ENCODE measurements around the gene PCDH1. TPM values are rescaled to one million over a fixed set of nuclear protein-coding genes. Genes with fewer than 3 reads are reported as not detected.

PCDH1 gene
- total RNA-seq, 2 experiments from 2014 or later: not detected

DNA sequence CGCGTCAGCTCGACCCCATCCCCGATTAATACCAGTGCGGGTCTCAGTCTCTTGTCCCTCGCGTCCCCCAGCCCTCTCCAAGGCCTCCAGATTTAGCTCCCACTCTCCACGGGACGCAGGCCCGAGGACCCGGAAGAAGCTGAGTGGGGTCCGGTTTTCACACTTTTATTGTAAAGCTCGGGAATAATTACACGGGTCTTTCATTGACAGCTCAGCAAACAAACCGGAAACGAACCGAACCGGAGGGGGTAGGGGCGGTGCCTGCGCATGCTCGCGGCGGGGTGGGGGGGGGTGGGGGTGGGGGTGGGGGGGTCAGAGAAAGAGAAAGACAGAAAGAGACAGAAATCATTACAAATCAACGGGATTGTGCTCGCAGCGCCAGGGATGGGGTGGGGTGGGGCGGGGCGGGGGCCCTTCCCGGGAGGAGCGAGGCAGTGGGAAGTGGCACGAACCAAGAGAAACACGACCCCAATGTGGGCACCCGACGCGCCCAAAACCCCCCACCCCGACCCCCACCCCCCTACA, 27.9 kb downstream of the PCDH1 start:
- Mint-ChIP-seq H3K4me3 (peak overlapping the region; percentile 84), H3K27ac (peak overlapping the region; percentile 90), H3K9me3 (ENCODE audit: insufficient read depth) (no peaks in the 10 kb centered on the region), H3K4me1 (ENCODE audit: low read depth) (peaks cover 20% of the 10 kb centered on the region), H3K36me3 (ENCODE audit: low read depth) (no peaks in the 10 kb centered on the region), H3K27me3 (ENCODE audit: low read depth) (peaks cover 2% of the 10 kb centered on the region)
- peak; percentile 42 for DNase-seq
- ChIA-PET POLR2A (interaction anchor here (0.6 to 2.1 kb wide), 5 partner anchors 19 to 199 kb away, joined by 3 to 6 read pairs (median 4); partner anchors contain the start of genes DELE1, FCHSD1 and RNF14), CTCF (interaction anchor here (0.8 to 1.7 kb wide), 6 partner anchors 9 to 158 kb away, joined by 3 to 7 read pairs (median 4); partner anchors contain the start of gene RNF14)
- ATAC-seq: no peak

DNA sequence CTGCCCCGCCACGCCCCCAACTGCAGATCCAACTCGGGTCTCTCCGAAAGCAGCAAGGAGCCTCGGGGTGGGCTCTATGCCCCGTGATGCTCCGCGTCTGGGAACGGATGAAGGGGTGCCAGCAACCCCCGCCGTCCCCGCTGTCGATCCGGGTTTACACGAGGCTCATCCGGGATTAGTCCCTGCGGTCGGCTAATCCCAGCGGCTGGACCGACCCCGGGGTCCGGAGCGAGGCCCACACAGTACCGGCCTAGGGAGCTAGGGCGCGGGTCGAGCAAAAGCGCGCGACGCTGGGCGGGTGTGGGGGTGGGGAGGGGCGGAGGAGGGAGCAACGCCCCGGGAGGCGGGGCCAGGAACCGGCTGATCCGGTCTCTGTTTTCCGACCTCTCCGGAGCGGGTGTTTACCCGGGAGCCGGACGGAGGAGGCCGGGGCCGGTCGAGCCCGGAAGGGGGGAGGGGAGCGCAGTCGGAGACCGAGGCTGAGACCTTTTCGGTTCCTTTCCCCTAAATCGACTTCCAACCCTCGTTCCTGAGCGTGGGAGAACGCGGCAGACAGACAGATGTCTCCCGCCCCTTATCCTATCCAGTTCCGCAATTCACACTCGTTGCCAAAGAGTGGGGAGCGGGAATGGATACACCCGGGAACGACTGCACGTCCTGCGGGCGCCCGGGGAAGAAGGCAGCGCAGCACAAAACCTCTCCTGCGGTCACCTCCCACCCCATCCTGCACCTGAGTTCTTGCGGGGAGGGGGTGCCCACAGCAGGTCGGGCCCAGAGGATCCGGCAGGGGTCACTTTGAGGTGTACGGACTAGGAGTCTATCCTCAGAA, 28.6 kb downstream of the PCDH1 start:
- CTCF ChIA-PET: interaction anchor here (0.8 to 1.7 kb wide), 6 partner anchors 9 to 158 kb away, joined by 3 to 7 read pairs (median 4); partner anchors contain the start of gene RNF14
- H3K36me3 Mint-ChIP-seq (ENCODE audit: low read depth): no peaks in the 10 kb centered on the region

DNA sequence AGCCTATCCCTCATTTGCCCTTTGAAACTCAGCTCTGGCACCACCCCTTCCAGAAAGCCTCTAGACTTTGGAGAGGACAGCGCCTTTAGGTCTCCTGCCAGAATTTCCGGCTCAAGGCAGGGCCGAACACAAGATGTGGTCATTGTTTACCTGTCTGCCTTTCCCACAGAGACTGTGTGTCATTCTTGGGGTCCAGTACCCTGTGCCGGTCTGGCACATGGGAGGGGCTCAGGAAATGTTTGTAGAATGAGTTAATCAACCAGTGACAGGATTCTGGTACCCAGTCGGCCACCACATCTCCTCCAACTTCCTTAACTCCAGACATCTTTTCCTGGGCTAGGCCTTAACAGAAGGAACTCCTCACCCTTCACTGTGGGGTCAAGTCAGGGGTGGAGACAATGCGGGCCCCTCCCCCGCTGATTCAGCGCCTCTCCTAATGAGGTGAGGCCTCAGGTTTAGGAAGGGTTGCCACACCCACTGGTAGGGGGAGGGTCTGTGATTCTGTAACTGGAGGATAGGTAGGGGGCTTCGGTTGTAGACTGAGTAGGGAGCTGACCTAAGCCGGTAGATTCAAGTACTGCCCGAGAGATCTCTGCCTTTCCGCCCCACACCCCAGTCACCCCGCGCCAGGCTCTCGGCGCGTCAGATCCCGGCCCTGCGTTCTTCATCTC, 29.3 kb downstream of the PCDH1 start:
- Mint-ChIP-seq H3K27me3 (ENCODE audit: low read depth) (peaks cover 4% of the 10 kb centered on the region), H3K36me3 (ENCODE audit: low read depth) (no peaks in the 10 kb centered on the region), H3K4me3 (peak overlapping the region; percentile 84), H3K27ac (peak overlapping the region; percentile 90), H3K4me1 (ENCODE audit: low read depth) (peaks cover 20% of the 10 kb centered on the region), H3K9me3 (ENCODE audit: insufficient read depth) (no peaks in the 10 kb centered on the region)
- ChIA-PET CTCF (interaction anchor here (1.7 kb wide), 2 partner anchors 30 to 112 kb away, joined by 7 read pairs; no protein-coding TSS in a partner anchor), POLR2A (interaction anchor here (1.0 to 2.1 kb wide), 4 partner anchors 11 to 166 kb away, joined by 3 to 6 read pairs (median 5); no protein-coding TSS in a partner anchor)
- DNase-seq: peak; percentile 62
- ATAC-seq: peak; percentile 17

More for the DNA sequence above, 28.6 kb downstream of the PCDH1 start:
- H3K4me3 Mint-ChIP-seq: peak overlapping the region; percentile 84
- peaks cover 2% of the 10 kb centered on the region for H3K27me3 Mint-ChIP-seq (ENCODE audit: low read depth)
- POLR2A ChIA-PET: interaction anchor here (0.7 to 2.1 kb wide), 7 partner anchors 10 to 199 kb away, joined by 3 to 6 read pairs (median 5); partner anchors contain the start of genes DELE1 and FCHSD1
- peak; percentile 82 for ATAC-seq
- no peaks in the 10 kb centered on the region for H3K9me3 Mint-ChIP-seq (ENCODE audit: insufficient read depth)
- DNase-seq: peak; percentile 80
- peaks cover 20% of the 10 kb centered on the region for H3K4me1 Mint-ChIP-seq (ENCODE audit: low read depth)
- H3K27ac Mint-ChIP-seq: peak overlapping the region; percentile 90

- ATAC-seq (no peak), DNase-seq (no peak)
- no peaks in the 10 kb centered on the region for H3K36me3 Mint-ChIP-seq (ENCODE audit: low read depth)
- peaks cover 20% of the 10 kb centered on the region for H3K4me1 Mint-ChIP-seq (ENCODE audit: low read depth)
- ChIA-PET POLR2A (no interaction called here), CTCF (interaction anchor here (0.8 to 2.9 kb wide), 6 partner anchors 33 to 154 kb away, joined by 3 to 13 read pairs (median 4); no protein-coding TSS in a partner anchor)
- peaks cover 4% of the 10 kb centered on the region for H3K27me3 Mint-ChIP-seq (ENCODE audit: low read depth)
- H3K9me3 Mint-ChIP-seq (ENCODE audit: insufficient read depth): no peaks in the 10 kb centered on the region
- no peak overlapping the region for H3K27ac Mint-ChIP-seq
- no peak overlapping the region for H3K4me3 Mint-ChIP-seq
Measured at GRCh38 chr5:141846031-141846430, 32.2 kb downstream of the PCDH1 start.

DNA sequence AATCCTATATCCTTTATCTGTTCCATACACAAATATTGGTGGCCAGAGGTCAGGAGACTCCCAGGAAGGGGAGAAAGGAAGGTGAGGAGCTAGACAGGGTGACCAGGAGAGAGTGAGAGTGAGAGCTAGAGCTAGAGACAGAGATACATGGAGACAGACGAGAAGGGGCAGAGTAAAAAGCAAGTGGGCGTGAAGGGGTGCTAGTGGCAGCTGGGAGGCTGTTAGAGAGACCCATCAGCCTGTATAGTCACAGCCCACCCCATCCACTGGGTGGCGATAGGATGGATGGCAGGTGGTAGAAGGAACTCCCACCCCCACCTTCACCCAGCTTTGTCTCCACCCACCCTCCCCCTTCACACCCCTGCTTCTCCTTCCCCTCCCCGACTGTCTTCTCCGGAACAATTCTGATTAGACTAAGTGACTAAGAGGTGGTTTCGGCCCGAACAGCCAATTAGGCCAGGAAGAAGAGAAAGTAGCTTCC, 32.8 kb downstream of the PCDH1 start:
- DNase-seq (peak; percentile 33), ATAC-seq (no peak)
- ChIA-PET CTCF (interaction anchor here (0.8 to 2.9 kb wide), 6 partner anchors 34 to 154 kb away, joined by 3 to 13 read pairs (median 4); no protein-coding TSS in a partner anchor), POLR2A (no interaction called here)
- Mint-ChIP-seq H3K4me3 (no peak overlapping the region), H3K27me3 (ENCODE audit: low read depth) (peaks cover 7% of the 10 kb centered on the region), H3K27ac (no peak overlapping the region), H3K36me3 (ENCODE audit: low read depth) (no peaks in the 10 kb centered on the region), H3K9me3 (ENCODE audit: insufficient read depth) (no peaks in the 10 kb centered on the region), H3K4me1 (ENCODE audit: low read depth) (peaks cover 20% of the 10 kb centered on the region)

DNA sequence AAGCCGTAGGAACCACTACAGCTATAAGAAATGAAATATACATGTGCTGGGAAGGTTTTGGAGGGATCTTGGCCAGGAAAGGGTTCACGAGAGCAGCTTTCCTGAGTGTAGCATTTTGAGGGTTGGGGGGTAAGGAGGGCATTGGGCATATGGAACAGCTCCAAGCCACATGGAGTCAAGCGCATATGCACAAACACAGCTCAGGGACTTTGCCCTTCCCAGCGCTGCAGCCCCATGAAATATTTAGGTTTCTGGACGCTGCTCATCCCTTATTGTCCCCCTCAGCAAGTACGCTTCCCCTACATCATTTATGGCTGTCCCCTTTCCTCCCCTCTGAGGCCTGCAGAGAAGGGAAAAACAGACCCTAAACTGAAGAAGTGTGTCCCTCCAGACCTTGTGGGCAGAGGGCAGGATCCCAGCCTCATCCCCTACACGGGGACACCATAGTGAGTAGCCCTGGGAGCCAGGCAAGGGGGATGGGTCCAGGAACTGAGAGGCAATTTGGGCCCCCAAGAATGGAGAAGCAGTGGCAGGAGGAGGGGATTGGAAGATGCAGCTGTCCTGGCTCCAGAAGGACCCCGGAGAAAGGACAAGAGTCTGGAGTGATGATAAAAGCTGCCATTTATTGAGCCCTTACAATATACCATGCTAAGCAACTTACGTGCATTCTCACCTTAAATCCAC, 33.7 kb downstream of the PCDH1 start:
- Mint-ChIP-seq H3K36me3 (ENCODE audit: low read depth) (no peaks in the 10 kb centered on the region), H3K4me1 (ENCODE audit: low read depth) (peaks cover 18% of the 10 kb centered on the region), H3K27me3 (ENCODE audit: low read depth) (peaks cover 8% of the 10 kb centered on the region), H3K4me3 (no peak overlapping the region), H3K27ac (no peak overlapping the region), H3K9me3 (ENCODE audit: insufficient read depth) (no peaks in the 10 kb centered on the region)
- ATAC-seq: no peak
- no peak for DNase-seq
- ChIA-PET CTCF (interaction anchor here (1.1 to 2.9 kb wide), 4 partner anchors 35 to 153 kb away, joined by 3 to 13 read pairs (median 4); no protein-coding TSS in a partner anchor), POLR2A (no interaction called here)

DNA sequence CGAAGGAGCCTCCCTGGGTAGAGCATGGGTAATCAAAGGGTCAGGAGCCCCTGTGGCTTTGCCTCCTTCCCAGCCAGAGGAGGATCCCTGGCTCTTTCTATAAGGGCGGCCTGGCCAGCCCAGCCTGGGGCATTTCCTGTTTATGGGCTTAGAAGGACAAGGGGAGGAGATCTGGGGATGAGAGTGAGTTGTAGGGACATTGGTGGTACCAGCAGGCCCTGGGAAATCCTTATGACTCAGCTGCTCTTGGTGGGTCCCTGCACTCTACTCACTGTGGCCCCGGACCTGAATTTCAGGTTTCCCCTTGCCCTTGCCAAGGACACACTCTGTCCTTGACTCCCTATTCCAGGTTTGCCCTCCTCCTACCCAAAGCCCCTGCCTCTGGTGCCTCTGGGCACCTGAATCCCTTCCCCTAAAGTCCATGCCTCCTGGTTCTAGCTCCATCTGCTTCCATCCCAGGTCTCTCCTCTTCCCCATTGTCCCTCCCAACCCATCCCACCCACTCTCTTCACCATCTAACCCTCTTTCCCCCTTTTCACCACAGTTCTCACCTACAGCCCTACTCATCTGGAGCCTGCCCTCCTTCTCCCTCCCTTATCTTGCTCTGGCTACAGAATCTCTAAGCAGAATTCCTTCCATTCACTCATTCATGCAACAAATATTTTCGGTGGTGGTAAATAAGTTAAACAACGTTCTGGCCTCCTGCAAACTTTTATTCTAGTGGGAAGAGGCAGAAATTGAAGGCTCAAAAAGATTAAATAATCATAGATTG, 34.9 kb downstream of the PCDH1 start:
- Mint-ChIP-seq H3K9me3 (ENCODE audit: insufficient read depth) (no peaks in the 10 kb centered on the region), H3K36me3 (ENCODE audit: low read depth) (no peaks in the 10 kb centered on the region), H3K4me1 (ENCODE audit: low read depth) (peaks cover 12% of the 10 kb centered on the region), H3K27ac (no peak overlapping the region), H3K4me3 (no peak overlapping the region), H3K27me3 (ENCODE audit: low read depth) (peaks cover 6% of the 10 kb centered on the region)
- ChIA-PET POLR2A (no interaction called here), CTCF (interaction anchor here (1.1 to 2.9 kb wide), 2 partner anchors 35 to 36 kb away, joined by 3 to 13 read pairs; no protein-coding TSS in a partner anchor)
- DNase-seq: no peak
- no peak for ATAC-seq

DNA sequence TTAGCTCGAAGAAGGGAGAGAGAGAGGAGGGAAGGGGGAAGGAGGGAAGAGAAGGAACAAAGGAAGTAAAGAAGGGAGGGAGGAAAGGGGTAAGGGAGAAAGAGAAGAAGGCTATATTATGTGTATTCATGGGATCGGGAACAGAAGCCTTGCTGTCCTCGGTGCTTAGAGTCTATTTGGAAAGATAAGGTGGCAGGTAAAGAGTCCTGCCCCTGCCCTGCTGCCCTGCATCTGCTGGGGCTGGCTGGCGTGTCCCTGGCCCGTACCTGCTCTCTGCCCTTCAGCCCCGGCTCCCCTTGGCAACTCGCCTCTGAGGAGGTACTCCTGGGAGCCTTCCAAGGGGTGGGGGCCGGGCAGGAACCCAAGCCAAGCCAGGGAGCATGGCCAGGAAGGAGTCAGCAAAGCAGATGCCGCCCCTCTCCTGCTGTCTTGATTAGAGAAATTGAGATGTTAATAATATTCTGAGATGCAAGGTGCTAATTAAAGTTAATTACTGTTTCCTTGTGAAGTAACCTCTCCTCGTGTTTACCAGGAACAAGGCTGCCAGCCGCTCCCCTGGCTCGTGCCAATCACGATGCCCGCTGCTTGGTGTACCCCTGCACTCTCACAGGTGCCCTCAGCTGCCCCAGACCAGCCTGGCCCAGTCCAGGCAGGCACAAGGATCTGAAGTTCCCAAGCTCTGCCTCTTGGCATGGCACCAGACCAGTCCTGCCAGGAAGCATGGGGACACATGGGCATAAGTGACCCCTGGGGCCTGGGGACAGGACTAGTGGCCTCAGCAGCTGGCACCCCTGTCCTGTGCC, 36.6 kb downstream of the PCDH1 start:
- H3K36me3 Mint-ChIP-seq (ENCODE audit: low read depth): no peaks in the 10 kb centered on the region
- CTCF ChIA-PET: interaction anchor here (0.7 kb wide), 1 partner anchor 128 kb away, joined by 4 read pairs; the partner anchor contains the start of gene RNF14
- no peak overlapping the region for H3K27ac Mint-ChIP-seq
- no peak for ATAC-seq
- peaks cover 6% of the 10 kb centered on the region for H3K27me3 Mint-ChIP-seq (ENCODE audit: low read depth)
- no peak for DNase-seq
- POLR2A ChIA-PET: no interaction called here
- peaks cover 8% of the 10 kb centered on the region for H3K4me1 Mint-ChIP-seq (ENCODE audit: low read depth)
- no peaks in the 10 kb centered on the region for H3K9me3 Mint-ChIP-seq (ENCODE audit: insufficient read depth)
- no peak overlapping the region for H3K4me3 Mint-ChIP-seq

DNA sequence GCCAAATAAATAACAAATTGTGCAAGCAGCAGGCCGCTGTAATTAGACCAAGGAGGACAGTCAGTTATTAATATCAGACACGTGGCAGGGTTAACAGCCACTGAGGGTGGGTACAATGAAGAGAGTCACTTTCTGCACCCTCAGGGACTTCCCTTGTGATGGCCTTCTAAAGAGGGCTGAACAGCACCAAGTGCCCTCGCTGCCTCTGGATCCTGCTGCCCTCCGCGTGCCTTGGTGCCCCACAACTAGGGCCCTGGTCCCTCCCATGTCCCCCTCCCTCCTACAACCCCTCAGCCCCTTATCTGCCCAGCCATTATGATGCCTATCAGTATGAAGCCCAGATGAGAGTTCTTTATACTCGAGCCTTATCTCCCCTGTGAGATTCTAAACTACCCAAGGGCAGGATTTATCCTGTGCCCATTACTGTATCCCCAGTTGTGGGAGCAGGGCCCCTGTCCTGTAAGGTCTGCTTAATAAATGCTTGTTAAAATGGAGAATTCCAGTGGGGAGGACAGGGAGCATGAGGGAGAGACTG, 37.3 kb downstream of the PCDH1 start:
- DNase-seq (no peak), ATAC-seq (no peak)
- Mint-ChIP-seq H3K36me3 (ENCODE audit: low read depth) (no peaks in the 10 kb centered on the region), H3K9me3 (ENCODE audit: insufficient read depth) (no peaks in the 10 kb centered on the region), H3K27ac (no peak overlapping the region), H3K4me1 (ENCODE audit: low read depth) (peaks cover 9% of the 10 kb centered on the region), H3K4me3 (no peak overlapping the region), H3K27me3 (ENCODE audit: low read depth) (peaks cover 6% of the 10 kb centered on the region)
- ChIA-PET CTCF (interaction anchor here (1.5 kb wide), 1 partner anchor 38 kb away, joined by 5 read pairs; no protein-coding TSS in a partner anchor), POLR2A (no interaction called here)
